ENCODE data around the gene IFT25.

IFT25 gene

DNA sequence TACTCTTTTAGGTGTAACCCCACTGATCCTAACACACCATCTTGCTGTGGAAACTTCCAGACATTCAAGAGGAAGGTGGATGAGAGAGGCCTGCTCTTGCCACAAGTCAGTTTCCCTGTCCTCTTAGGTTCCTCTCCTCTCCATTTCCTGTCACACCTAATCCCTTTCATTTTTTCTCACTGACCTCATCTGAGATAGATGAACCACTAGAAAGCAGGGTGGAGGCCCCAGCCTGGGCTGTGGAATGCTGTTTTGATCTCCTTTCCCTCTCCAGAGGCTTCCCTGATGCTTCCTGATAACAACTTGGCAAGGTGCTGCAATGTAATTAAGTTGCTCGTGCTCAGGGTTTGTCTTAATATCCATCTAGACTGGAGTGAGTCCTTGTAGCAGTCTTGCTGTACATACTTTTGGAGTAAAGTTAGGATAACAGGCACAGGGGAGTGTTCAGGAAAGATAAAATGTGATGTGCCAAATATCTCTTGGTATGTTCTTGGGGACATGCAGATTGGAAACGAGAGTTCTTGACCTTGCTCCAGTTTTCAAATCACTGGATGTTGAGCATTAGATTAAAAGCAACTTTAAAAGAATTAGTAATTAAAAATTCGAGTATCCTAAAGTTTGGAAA is 11.8 kb upstream of the IFT25 start:
- DNase-seq (ENCODE audit: low read depth in 2 of 2, low spot score in 1 of 2) = no peak

DNA sequence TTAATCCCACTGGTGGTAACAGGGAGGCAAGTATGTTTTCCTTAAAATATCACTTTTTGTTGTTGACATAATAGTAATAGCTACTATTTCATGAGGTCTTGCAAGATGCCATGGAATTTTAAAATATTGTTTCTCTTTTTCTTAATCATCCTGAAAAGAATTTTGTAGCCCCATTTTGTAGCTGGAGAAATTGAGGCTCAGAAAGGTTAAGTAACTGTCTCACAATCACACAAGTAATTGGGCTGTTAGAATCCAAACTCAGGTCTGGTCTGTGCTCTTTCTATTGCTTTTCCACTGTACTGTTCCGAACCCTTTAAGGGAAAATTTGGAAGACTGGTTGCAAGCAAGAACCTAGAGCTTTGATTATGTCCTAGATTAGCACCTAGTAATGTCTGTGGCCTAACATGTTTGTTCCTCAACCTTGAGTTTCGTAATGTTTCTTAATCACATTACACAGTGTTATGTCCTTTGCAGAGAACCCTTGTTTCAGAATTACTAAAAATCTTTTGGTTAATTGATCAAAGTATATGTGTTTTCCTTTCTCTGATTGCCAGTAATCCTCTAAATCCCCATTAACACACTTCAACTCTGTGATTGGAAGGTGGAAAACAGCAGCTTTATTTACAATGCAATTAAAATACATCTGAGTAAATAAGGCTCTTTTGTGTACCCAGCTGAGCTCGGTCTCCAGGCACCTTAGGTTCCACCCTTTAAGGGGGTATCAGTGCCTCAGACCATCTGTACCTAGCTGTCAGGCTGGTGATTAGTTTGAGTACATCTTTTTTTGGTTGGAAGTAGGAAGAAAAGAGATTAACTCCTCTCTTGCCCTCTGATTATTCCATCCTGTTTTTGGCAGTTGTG is 11.0 kb upstream of the IFT25 start:
- DNase-seq (ENCODE audit: low read depth in 2 of 2, low spot score in 1 of 2) = no peak

DNA sequence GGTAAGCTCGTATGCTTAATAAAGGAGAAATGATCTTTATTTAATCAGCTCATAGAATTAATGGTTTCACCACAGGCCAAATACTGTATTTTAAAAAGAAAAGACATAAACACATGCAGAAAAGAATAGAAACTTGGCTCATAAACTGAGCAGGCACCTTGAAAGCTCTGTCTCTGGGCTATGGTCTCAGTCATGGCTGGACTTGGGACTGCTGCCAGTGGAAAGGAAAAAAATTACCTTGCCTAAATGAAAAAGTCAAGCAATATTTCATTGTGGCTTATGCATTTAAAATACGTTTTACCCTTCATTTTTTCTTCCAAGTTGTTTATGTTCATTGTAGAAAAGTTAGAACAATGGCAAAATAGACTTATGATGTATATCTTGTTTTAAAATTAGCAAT is 8.6 kb upstream of the IFT25 start:
- no peak for DNase-seq (ENCODE audit: low read depth in 2 of 2, low spot score in 1 of 2)

DNA sequence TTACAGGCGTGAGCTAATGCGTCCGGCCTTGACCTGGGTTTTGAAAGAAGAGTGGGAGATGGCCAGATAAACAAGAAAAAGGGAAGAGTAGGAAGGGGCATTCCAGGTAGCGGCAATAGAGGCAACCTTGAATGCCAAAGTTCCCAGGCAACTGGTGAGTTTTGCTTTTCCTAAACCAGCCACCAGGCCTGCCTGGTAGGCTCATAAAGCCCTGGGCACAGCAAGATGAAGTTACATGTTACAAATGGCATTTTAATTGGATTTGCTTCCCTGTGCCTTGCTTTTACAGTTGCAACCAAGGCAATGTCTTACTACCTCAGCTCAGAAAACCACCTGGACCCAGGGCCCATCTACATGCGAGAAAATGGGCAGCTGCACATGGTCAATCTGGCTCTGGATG is 6.2 kb upstream of the IFT25 start:
- no peak for DNase-seq (ENCODE audit: low read depth in 2 of 2, low spot score in 1 of 2)

DNA sequence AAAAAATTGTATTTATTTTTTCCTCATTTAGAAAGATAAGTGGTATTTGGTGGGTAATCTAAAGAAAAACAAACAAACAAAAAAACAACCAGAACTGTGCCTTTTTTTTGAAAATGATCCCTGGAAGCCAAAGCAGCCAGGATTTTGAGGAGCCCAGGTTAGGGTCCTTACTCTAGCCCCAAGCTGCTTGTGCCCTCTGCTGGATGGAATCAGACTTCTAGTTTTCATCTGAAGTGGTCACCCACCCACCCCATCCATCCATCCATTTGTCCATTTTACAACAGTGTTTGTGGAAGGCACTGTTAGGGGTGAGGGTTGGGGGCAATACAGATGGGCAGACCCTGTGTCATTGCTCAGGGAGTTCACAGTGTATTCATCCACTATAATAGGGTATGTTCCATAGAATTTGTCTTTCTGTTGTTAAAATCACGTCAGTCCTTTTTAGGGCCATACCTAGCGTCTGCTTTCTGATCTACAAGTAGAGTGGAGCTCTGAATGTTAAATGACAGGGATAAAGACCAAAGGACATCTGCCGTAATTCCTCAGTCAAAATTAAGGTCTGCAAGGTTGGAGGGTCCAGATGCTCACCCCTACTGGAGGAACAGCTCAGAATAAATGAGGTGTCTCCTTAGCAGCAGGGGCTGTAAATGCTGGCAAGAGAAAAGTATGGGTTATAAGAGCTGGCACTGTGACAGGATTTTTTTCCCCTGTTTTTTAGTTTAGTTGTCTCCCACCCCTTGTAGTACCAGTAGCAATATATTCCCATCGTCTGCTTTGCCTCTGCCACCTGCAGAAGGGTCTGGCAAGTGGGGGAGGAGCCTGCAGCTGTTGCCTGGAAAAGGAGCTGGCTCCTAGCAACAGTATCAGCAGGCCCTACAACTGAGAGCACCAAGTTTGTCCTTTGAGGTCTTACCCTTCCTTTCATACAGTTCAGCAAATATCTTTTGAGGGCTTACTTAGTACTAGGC is 3.8 kb upstream of the IFT25 start:
- DNase-seq (ENCODE audit: low read depth in 2 of 2, low spot score in 1 of 2) = no peak

DNA sequence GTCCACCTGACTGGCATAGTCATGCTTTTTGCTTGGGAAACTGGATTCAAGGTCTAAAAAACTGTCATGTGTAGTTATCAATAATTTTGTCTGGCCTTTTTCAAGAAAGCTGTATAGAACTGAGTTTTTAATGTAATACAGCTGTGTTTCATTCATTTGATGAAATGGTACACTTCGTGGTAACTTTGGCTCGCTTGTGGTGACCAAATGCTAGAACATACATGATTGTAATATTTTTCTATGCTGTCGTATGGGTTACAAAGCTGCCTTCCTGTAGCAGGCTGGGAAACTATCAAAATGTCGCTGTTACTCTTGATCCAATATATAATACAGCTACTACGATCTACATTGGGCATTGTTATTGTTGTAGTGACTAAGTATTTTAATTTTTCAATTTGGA is 2.8 kb upstream of the IFT25 start:
- no peak for DNase-seq (ENCODE audit: low read depth in 2 of 2, low spot score in 1 of 2)

DNA sequence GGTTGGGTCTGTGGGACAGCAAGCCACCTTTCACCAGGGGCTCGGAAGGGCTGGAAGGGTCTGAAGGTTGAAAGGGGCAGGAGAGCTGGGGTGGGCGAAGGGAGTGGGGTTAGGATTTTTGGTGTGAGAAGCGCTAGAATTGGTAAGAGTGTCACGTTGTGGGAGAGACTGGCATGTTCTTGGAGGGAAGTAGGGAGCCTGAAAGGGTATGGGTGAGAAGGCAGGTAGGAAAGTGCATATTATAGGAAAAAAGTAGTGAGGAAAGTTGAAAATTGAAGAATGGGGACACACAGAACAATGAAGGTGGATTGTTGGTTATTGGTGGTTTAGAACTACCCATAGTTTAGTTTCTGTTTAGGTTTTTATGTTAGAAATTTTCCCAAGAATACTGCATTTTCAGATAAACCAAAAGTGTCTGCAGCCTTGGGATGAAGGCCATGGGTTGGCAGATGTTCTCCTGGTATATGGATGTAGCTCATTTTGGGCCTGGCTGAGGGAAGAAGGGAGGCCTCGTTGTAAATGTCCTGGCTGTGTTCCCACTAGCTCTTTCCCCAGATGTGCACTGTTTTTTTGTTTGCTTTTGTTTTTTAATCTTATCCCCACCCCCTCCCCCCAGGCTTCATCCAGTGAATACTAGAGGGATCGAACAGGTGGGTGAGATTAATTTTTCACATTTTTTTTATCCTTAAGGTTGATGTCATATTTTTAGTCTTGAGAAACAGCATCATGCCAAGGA is 1.8 kb upstream of the IFT25 start:
- no peak for DNase-seq (ENCODE audit: low read depth in 2 of 2, low spot score in 1 of 2)

DNA sequence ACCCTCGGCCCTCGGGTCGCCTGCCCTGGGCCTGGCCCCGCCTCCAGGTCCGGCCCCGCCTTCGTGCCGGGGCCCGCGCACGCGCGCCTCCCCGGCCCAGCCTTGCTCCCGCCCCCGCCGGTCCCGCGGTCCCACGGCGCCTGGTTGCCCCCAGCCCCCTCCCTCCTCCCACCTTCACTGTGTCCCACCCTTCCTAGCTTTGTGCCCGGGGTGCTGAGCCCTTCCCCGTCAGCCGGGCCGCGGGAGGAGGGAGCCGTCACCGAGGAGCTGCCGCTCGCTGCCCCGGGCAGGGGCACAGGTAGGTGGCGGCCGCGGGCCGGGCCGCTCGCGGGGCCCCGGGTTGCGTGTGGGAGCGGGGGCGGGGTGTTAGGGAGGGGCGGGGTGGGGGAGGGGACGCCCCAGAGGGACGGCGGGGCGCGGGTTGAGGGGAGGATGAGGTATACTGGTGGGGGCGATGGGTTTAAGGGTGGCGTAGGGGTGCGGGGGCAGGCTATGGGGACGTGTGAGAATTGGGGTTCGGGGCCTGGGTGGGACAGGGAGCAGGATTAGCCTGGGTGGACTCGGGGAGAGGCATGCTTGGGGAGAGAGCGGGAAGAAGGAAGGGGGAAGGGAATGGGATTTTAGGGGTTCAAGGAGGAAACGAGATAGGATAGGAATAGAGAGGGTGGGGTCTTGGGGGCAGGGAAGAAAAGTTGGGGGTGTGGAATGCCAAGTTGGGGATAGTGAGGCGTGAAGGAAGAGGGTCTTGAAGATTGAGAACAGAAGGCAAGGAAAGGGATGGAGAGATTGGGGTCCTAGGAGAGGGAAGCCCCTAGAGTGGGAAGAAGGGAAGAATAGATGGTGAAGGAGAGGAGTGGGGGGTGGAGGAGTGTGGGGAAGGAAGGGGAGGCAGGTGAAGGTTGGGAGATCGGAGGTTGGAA is 1.0 kb upstream of the IFT25 start, which contains the start of gene LRRC42:
Gene LRRC42 (plus strand): TSS at position 99 of the 920 bp plus-strand sequence. CDS start 5,650 bp downstream, outside the sequence.
- DNase-seq (ENCODE audit: low read depth in 2 of 2, low spot score in 1 of 2) = peak in 1 of 2 donors; percentile 40

DNA sequence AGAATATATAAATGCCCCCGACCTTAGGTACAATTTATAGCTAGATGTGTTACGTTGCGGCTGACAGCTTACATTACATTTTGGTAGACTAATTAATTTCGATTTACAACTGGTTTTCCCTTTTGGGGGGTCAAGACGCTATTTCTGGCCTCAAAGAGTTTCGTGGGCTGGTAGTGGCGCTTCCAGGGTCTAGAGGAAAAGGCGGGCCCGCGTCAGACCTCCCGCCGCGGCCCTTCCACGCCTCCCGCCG is 391 bp downstream of the IFT25 start:
- DNase-seq (ENCODE audit: low read depth in 2 of 2, low spot score in 1 of 2) = no peak

DNA sequence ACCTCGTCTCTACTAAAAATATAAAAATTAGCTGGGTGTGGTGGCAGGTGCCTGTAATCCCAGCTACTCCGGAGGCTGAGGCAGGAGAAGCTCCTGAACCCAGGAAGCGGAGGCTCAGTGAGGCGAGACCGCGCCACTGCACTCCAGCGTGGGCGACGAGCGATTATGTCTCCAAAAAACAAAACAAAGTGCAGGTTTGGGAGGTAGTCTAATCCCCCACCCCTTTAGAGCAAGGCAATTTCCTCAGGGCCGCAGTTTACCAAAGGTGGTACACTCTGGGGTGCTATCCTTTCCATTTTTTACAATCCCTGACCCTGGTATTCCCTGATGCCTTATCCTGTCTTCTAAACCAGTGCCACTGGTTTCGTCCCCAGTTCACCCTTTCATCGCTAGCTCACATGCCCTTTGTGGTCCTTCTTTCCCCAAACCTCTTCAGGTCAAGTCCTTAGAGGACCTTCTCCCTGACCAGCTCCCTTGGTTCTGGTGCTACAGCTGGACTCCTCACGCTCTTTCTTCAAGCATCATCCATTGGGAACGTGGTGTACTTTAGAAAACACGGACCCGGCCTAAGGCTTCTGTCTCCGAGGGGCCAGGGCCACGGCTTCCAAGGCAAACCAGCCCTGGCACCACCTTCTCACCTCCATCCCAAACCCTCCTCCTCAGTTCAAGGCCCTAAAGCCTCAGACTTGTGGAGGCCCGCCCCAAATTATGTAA is 873 bp downstream of the IFT25 start:
- DNase-seq (ENCODE audit: low read depth in 2 of 2, low spot score in 1 of 2) = no peak

DNA sequence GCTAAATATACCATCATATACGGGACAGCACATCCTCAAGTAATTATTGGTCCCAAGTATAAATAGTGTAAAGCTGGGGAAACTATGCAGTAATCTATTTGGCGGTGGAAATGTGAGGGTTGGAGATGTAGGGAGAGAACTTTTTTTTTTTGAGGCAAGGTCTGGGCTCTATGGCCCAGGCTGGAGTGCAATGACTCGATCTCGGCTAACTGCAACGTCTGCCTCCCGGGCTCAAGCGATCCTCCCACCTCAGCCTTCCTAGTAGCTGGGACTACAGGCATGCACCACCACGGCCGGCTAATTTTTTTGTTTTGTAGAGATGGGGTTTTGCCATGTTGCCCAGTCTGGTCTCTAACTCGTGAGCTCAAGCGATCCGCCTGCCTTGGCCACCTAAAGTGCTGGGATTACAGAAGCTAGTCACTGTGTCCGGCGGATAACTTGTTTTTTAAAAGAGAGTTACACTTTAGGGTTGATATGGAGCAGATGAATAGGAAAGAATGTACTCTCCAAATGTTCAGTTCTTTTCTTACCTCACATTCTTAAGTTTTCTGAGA is 1.9 kb downstream of the IFT25 start:
- no peak for DNase-seq (ENCODE audit: low read depth in 2 of 2, low spot score in 1 of 2)

DNA sequence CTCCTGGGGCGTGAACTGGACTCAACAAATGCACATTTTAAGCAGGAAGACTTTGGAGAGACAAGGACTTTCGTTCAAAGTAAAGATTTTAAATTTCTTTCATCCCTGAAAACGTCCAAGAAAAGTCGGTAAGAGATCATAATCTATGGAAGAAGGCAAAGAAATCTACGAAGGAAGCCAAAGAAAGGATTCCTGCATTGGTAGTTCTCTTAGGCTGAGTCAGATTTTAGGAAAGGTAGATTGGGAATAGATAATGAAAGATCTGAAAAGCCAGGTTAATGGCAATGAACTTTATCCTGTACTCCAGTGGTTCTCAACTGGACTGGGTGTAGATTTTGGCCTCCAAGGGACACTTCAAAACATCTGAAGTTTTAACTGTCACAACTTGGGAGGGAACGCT is 2.4 kb downstream of the IFT25 start:
- no peak for DNase-seq (ENCODE audit: low read depth in 2 of 2, low spot score in 1 of 2)

DNA sequence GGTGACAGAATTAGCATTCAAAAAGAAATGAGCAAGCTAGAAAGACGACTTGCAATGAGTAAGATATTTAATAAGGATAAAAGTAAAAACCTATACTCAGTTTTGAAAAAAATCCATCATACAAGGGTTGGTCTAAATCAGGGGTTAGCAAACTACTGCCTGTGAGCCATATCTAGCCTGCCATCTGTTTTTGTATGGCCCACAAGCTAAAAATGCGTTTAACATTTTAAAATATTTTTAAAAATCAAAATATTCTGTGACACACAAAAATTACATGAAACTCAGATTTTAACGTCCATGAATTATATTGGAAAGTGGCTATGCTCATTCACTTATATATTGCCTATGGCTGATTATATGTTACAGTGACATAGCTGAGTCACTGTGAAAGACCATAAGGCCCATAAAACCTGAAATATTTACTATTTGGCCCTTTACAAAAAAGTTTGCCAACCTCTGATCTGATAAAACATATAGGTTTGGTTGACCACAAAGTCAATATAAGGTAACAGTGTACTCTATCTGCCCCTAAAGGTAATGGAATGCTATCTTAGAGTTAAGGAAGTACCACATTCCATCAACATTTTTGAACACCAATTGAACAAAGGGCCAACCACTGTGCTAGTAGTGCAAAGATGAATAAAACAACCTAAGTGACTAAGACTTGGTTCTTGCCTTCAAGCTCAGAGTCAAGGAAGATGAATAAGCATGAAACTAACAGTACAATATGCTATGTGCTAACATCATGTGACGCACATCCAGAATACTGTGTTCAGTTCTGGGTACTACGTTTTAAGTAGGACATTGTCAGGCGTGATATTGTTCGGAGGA is 3.2 kb downstream of the IFT25 start:
- no peak for DNase-seq (ENCODE audit: low read depth in 2 of 2, low spot score in 1 of 2)

DNA sequence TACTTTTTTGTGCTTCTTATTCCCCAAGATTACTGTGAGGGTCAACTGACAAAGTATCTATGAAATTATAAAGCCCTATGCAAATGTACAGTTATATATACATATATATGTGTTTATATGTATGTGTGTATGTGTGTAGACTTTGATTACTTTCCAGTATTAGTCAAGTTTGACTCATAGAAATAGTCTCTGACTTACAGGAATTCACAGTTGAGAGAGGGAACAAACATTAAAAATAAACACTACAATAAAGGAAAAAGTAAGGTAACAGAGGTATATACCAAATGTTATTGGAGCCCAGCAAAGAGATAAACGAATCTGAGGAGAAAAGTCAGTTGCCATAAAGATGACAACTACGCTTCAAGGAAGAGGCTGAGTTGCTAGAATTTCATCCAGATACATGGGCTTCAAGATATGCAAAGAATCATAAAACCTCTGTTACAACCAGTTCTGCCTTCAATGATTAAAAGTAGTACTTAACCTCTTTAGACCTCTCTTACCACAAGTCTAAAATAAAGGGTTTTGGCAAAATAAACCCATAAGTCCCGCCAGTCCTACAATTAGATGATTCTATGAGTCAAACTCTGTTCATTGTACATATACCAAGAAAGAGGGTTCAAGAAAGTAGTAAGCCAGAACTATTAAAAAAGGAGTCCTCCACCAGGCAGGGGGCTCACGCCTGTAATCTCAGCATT is 7.2 kb downstream of the IFT25 start:
- no peak for DNase-seq (ENCODE audit: low read depth in 2 of 2, low spot score in 1 of 2)

DNA sequence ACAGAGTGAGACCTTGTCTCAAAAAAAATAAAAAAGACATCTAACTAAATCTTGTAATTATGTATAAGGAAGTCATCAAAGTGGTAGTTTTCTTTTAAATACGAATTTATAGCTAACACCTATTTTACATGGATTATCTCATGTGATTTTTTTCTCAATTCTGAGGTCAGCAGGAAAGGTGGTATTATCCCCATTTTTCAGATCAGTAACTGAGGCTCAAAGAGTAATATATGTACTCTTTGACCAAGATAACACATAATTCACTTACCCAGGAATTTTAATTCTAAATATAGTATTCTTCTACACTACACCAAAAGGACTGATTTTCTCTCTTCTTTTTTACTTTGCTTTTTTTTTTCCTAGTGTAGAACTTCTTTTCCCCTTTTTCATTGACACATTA is 9.1 kb downstream of the IFT25 start:
- no peak for DNase-seq (ENCODE audit: low read depth in 2 of 2, low spot score in 1 of 2)

DNA sequence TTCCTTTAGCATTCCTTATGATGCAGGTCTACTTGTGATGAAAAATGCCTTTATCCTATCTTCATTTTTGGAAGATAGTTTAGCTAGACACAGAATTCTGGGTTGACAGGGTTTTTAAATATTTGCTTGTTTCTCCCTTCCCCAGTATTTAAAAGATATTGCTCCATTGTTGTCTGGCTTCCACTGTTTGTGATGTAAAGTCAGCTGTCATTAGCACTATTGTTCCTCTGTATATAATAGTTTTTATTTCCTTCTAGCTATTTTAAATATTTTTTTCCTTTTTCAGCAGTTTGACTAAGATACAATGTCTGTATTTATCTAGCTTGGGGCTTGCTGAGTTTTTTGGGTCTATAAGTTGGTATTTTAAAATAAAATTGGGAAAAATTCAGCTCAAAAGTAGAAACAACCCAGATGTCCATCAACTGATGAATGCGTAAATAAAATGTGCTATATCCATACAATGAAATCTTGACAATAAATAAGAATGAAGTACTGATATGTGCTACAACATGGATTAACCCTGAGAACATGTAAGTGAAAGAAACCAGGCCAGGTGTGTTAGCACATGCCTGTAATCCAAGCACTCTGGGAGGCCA is 11.2 kb downstream of the IFT25 start:
- no peak for DNase-seq (ENCODE audit: low read depth in 2 of 2, low spot score in 1 of 2)

DNA sequence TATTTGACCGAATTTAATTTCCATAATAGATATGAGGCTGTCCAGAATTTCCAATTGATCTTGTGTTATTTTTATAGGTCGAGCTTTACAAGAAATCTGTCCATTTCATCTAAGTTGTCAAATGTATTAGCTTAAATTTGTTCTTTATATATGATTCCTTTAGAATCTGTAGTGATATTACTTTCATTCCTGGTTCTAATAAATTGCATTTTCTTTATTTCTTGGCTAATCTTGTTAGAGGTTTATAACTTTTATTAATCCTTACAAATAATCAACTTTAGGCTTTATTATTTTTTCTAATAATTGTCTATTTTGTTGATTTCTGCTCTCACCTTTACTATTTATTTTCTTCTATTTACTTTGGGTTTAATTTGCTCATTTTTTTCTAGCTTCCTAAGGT is 14.0 kb downstream of the IFT25 start:
- DNase-seq (ENCODE audit: low read depth in 2 of 2, low spot score in 1 of 2) = no peak
